Ectodermal cell (in vitro differentiated cells): ENCODE measurements around the gene MST1R.
A peak's percentile ranks its signal among the peaks of the same experiment; 100 is the strongest.
"Not testable (repeated sequence)": the region's sequence is repeated elsewhere in the genome, so short reads cannot be mapped to it uniquely, and the experiment has no call there.

Source experiments
- H3K27ac ChIP-seq: 2 replicates; pipeline ENCODE4 v1.7.0; 2013; ENCODE audit warnings: mild to moderate bottlenecking, low read depth, low read length; ENCODE audit not compliant: insufficient read depth, poor library complexity, severe bottlenecking
- H3K27me3 ChIP-seq: 2 replicates; pipeline ENCODE4 v1.7.0; 2013; ENCODE audit warnings: mild to moderate bottlenecking, low read length; ENCODE audit not compliant: insufficient read depth, control insufficient read depth, poor library complexity, severe bottlenecking
- H3K36me3 ChIP-seq: one replicate; pipeline ENCODE4 v1.7.0; 2013; ENCODE audit warnings: low read length; ENCODE audit not compliant: control insufficient read depth, insufficient read depth
- H3K4me1 ChIP-seq: one replicate; pipeline ENCODE4 v1.7.0; 2013; ENCODE audit warnings: low read length; ENCODE audit not compliant: control insufficient read depth, insufficient read depth
- H3K4me3 ChIP-seq: 2 replicates; pipeline ENCODE4 v1.7.0; 2013; ENCODE audit warnings: low read depth, low read length, control low read depth; ENCODE audit not compliant: insufficient read depth
- H3K9me3 ChIP-seq: 2 replicates; pipeline ENCODE4 v1.7.0; 2013; ENCODE audit warnings: mild to moderate bottlenecking, low read length, moderate library complexity; ENCODE audit not compliant: control insufficient read depth
- WGBS, 2 experiments: methylation state at CpG; one replicate each; pipeline ENCODE4 v1.1.7; 2013; ENCODE audit warnings: missing lambda C conversion rate in 2 of 2; 5-methylcytosine and 5-hydroxymethylcytosine counted together

The MST1R gene

GRCh38 chr3:49929291-49930167, 25.9 kb upstream of the MST1R start, which contains the start of gene MON1A:
TSS of gene MON1A (minus strand) at chr3:49929811. CDS start at chr3:49913346, 16,465 bp downstream.
- Histone ChIP-seq H3K27ac (peak within 1 kb of the TSS; percentile 67), H3K9me3 (no peaks in the 10 kb centered on the region), H3K4me1 (peaks cover 10% of the 10 kb centered on the region), H3K36me3 (no peaks in the 10 kb centered on the region), H3K27me3 (no peaks in the 10 kb centered on the region), H3K4me3 (peak within 1 kb of the TSS; percentile 89)
- WGBS, 2 experiments = 4% methylated on average over 56 of the region's 56 CpGs

- H3K4me3 ChIP-seq = no peak overlapping the region
- WGBS, 2 experiments = 91% methylated on average over 5 of the region's 5 CpGs
- H3K9me3 ChIP-seq = no peaks in the 10 kb centered on the region
- no peak overlapping the region for H3K27ac ChIP-seq
- H3K4me1 ChIP-seq = peaks cover 10% of the 10 kb centered on the region
- H3K27me3 ChIP-seq = no peaks in the 10 kb centered on the region
- no peaks in the 10 kb centered on the region for H3K36me3 ChIP-seq
Observed at GRCh38 chr3:49928481-49929017, 24.9 kb upstream of the MST1R start.

GRCh38 chr3:49927798-49928197, 24.1 kb upstream of the MST1R start:
- H3K9me3 ChIP-seq = no peaks in the 10 kb centered on the region
- no peak overlapping the region for H3K4me3 ChIP-seq
- H3K27me3 ChIP-seq = no peaks in the 10 kb centered on the region
- H3K4me1 ChIP-seq = peaks cover 10% of the 10 kb centered on the region
- H3K27ac ChIP-seq = no peak overlapping the region
- H3K36me3 ChIP-seq = no peaks in the 10 kb centered on the region
- WGBS, 2 experiments = 95 to 96% methylated on average over 5 of the region's 5 CpGs

- WGBS, 2 experiments = 87 to 92% methylated on average over 3 to 4 of the region's 4 CpGs
Observed at GRCh38 chr3:49926117-49926728, 22.6 kb upstream of the MST1R start.

GRCh38 chr3:49925485-49925884, 21.8 kb upstream of the MST1R start:
- peaks cover 2% of the 10 kb centered on the region for H3K4me1 ChIP-seq
- H3K4me3 ChIP-seq = no peak overlapping the region
- H3K27ac ChIP-seq = no peak overlapping the region
- 86 to 95% methylated on average over 2 of the region's 2 CpGs for WGBS, 2 experiments
- no peaks in the 10 kb centered on the region for H3K27me3 ChIP-seq
- no peaks in the 10 kb centered on the region for H3K9me3 ChIP-seq
- no peaks in the 10 kb centered on the region for H3K36me3 ChIP-seq

More at GRCh38 chr3:49926117-49926728, 22.6 kb upstream of the MST1R start:
- Histone ChIP-seq H3K27ac (no peak overlapping the region), H3K9me3 (no peaks in the 10 kb centered on the region), H3K4me3 (no peak overlapping the region), H3K27me3 (no peaks in the 10 kb centered on the region), H3K36me3 (no peaks in the 10 kb centered on the region), H3K4me1 (peaks cover 9% of the 10 kb centered on the region)

- no peak overlapping the region for H3K27ac ChIP-seq
- no peaks in the 10 kb centered on the region for H3K9me3 ChIP-seq
- H3K27me3 ChIP-seq = no peaks in the 10 kb centered on the region
- no peaks in the 10 kb centered on the region for H3K36me3 ChIP-seq
- no peaks in the 10 kb centered on the region for H3K4me1 ChIP-seq
- WGBS, 2 experiments = 88 to 94% methylated on average over 2 of the region's 2 CpGs
- H3K4me3 ChIP-seq = no peak overlapping the region
Observed at GRCh38 chr3:49924683-49925082, 21.0 kb upstream of the MST1R start.

- H3K36me3 ChIP-seq, H3K9me3 ChIP-seq, H3K27ac ChIP-seq, H3K4me3 ChIP-seq, H3K4me1 ChIP-seq, H3K27me3 ChIP-seq: not testable (repeated sequence)
- WGBS, 2 experiments = 92 to 96% methylated on average over 19 of the region's 19 CpGs
Observed at GRCh38 chr3:49917806-49918590, 14.3 kb upstream of the MST1R start.

GRCh38 chr3:49916686-49917085, 13.0 kb upstream of the MST1R start:
- Histone ChIP-seq H3K27ac (no peak overlapping the region), H3K4me3 (no peak overlapping the region), H3K4me1 (no peaks in the 10 kb centered on the region), H3K9me3 (no peaks in the 10 kb centered on the region), H3K27me3 (no peaks in the 10 kb centered on the region), H3K36me3 (no peaks in the 10 kb centered on the region)
- WGBS, 2 experiments = 96% methylated on average over 5 of the region's 5 CpGs

GRCh38 chr3:49914906-49915305, 11.2 kb upstream of the MST1R start:
- H3K4me1 ChIP-seq = no peaks in the 10 kb centered on the region
- WGBS, 2 experiments = 93 to 97% methylated on average over 2 of the region's 2 CpGs
- no peak overlapping the region for H3K4me3 ChIP-seq
- H3K9me3 ChIP-seq = no peaks in the 10 kb centered on the region
- no peak overlapping the region for H3K27ac ChIP-seq
- no peaks in the 10 kb centered on the region for H3K36me3 ChIP-seq
- peaks cover 4% of the 10 kb centered on the region for H3K27me3 ChIP-seq

GRCh38 chr3:49912881-49913281, 9.2 kb upstream of the MST1R start:
- WGBS, 2 experiments = 89 to 94% methylated on average over 4 of the region's 4 CpGs
- H3K9me3 ChIP-seq = no peaks in the 10 kb centered on the region
- no peaks in the 10 kb centered on the region for H3K4me1 ChIP-seq
- no peak overlapping the region for H3K4me3 ChIP-seq
- H3K27ac ChIP-seq = no peak overlapping the region
- H3K36me3 ChIP-seq = no peaks in the 10 kb centered on the region
- peaks cover 11% of the 10 kb centered on the region for H3K27me3 ChIP-seq
